ENCODE results near the gene PROSER3.

- TF ChIP-seq ZNF565 (CRISPR knock-in tag; conservative IDR thresholded peaks at IDR 0.05; ENCODE audit: low read depth) (no peak), POU6F1 (CRISPR knock-in tag; IDR thresholded peaks at IDR 0.05; ENCODE audit: borderline replicate concordance, low read depth) (no peak), PPARA (CRISPR knock-in tag; IDR thresholded peaks at IDR 0.05; ENCODE audit: borderline replicate concordance) (no peak), ZFP30 (CRISPR knock-in tag; IDR thresholded peaks at IDR 0.05) (no peak), SNAI2 (CRISPR knock-in tag; IDR thresholded peaks at IDR 0.05) (no peak), ZFP3 (CRISPR knock-in tag; IDR thresholded peaks at IDR 0.05) (no peak), RARB (CRISPR knock-in tag; IDR thresholded peaks at IDR 0.05) (no peak), CSDC2 (CRISPR knock-in tag; IDR thresholded peaks at IDR 0.05) (no peak), ESRRG (CRISPR knock-in tag; IDR thresholded peaks at IDR 0.05) (no peak), CREB5 (CRISPR knock-in tag; IDR thresholded peaks at IDR 0.05; ENCODE audit: low read depth) (no peak)
Observed at GRCh38 chr19:35792312-35792711, 34.3 kb downstream of the PROSER3 start.

Measured in SK-N-SH treated with all-trans-retinoic acid at 6 μM for 48 hours (cell line).